ENCODE data around the gene OSBPL10. TPM values are rescaled to one million over a fixed set of nuclear protein-coding genes. Genes with fewer than 3 reads are reported as not detected.

Gene OSBPL10
- total RNA-seq, 1 donor from 2014 or later: 52.7 TPM

DNA sequence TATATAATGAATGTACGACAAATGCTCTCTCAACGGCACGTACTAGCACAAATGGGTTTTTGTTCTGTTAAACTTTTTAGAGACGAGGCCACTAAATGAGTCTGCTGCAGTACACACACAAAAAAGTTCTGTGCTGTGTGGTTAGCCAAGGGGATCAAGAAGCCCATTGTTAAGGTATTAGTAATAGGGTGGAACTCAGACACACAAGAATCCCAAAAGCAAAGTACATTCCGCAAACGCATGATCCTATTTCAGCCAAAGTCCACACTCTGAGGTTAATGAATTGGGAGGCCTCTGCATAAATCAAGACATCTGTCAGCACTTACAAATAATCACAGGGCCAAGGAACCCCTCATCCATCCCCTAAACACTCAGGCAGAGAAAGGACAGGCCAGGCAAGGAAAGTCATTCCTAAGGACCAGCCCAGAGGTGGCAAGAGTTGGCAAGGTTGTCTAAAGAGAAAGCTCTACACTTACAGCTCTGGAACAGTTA lies 12.1 kb downstream of the OSBPL10 start:
- H3K27me3 ChIP-seq (ENCODE audit: insufficient read depth, low read length): no peaks in the 10 kb centered on the region
- no peak overlapping the region for H2AFZ ChIP-seq (ENCODE audit: low read depth, low read length)
- no peak for TF ChIP-seq CTCF (IDR thresholded peaks at IDR 0.05; ENCODE audit: insufficient read depth, low read depth, low read length)
- no peak for TF ChIP-seq EZH2 (IDR thresholded peaks at IDR 0.05; ENCODE audit: insufficient read depth, low read length)
- peak overlapping the region; percentile 78 for H3K4me2 ChIP-seq (ENCODE audit: low read length)
- Mint-ChIP-seq H3K27ac (ENCODE audit: unreplicated experiment) (peak overlapping the region; percentile 96), H3K27me3 (ENCODE audit: low read depth, unreplicated experiment) (no peaks in the 10 kb centered on the region), H3K36me3 (ENCODE audit: low read depth, unreplicated experiment) (no peaks in the 10 kb centered on the region), H3K4me1 (ENCODE audit: low read depth, unreplicated experiment) (peaks cover 59% of the 10 kb centered on the region), H3K4me3 (ENCODE audit: unreplicated experiment) (peak overlapping the region; percentile 58), H3K9me3 (ENCODE audit: unreplicated experiment) (no peaks in the 10 kb centered on the region)
- peak overlapping the region; percentile 74 for H3K9ac ChIP-seq (ENCODE audit: low read length)
- peak overlapping the region; percentile 20 for H3K4me3 ChIP-seq (ENCODE audit: insufficient read depth, low read depth, low read length)
- FAIRE-seq (peak; percentile 97), DNase-seq (ENCODE audit: low read depth) (peak; percentile 100)
- peaks cover 37% of the 10 kb centered on the region for H3K79me2 ChIP-seq (ENCODE audit: insufficient read depth, low read length)
- H3K36me3 ChIP-seq (ENCODE audit: insufficient read depth, low read length): no peaks in the 10 kb centered on the region
- H3K27ac ChIP-seq (ENCODE audit: low read depth, low read length): peak overlapping the region; percentile 89
- H3K4me1 ChIP-seq (ENCODE audit: insufficient read depth, low read length): peaks cover 33% of the 10 kb centered on the region
- no peaks in the 10 kb centered on the region for H3K9me3 ChIP-seq (ENCODE audit: insufficient read depth, low read depth, low read length)
- no peaks in the 10 kb centered on the region for H4K20me1 ChIP-seq (ENCODE audit: insufficient read depth, low read length)

DNA sequence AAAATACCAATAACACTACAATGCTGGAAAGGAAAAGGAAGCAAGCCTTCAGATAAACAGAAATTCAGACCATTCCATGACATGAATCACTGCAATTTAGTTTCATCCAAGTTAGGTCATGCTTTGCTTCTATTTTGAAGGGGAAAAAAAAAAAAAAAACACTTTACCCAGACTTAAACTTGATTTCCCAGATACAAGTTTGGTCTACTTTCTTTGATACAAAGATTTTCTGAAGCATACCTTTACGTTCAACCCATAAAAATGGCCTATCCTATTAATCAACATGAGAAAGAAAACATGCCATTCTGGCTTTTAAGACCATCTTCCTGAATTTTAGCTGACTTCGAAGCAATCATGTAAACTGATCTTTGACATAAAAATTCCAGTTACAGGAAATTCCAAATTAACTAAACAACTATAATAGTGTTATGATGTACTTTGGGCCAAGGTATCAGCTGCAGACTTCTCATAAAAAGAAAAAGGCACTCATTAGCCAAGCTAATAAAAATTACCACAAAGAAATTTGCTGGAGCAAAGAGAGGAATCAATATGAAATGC lies 12.6 kb downstream of the OSBPL10 start:
- TF ChIP-seq EZH2 (IDR thresholded peaks at IDR 0.05; ENCODE audit: insufficient read depth, low read length): no peak
- TF ChIP-seq CTCF (IDR thresholded peaks at IDR 0.05; ENCODE audit: insufficient read depth, low read depth, low read length): no peak
- DNase-seq (ENCODE audit: low read depth) (peak; percentile 81), FAIRE-seq (peak; percentile 77)
- Histone ChIP-seq H3K4me3 (ENCODE audit: insufficient read depth, low read depth, low read length) (peak overlapping the region; percentile 20), H3K27me3 (ENCODE audit: insufficient read depth, low read length) (no peaks in the 10 kb centered on the region), H3K36me3 (ENCODE audit: insufficient read depth, low read length) (no peaks in the 10 kb centered on the region), H3K27ac (ENCODE audit: low read depth, low read length) (peak overlapping the region; percentile 89), H2AFZ (ENCODE audit: low read depth, low read length) (no peak overlapping the region), H3K9me3 (ENCODE audit: insufficient read depth, low read depth, low read length) (no peaks in the 10 kb centered on the region), H4K20me1 (ENCODE audit: insufficient read depth, low read length) (no peaks in the 10 kb centered on the region), H3K79me2 (ENCODE audit: insufficient read depth, low read length) (peaks cover 37% of the 10 kb centered on the region), H3K9ac (ENCODE audit: low read length) (peak overlapping the region; percentile 74), H3K4me2 (ENCODE audit: low read length) (peak overlapping the region; percentile 78), H3K4me1 (ENCODE audit: insufficient read depth, low read length) (peaks cover 33% of the 10 kb centered on the region)
- Mint-ChIP-seq H3K36me3 (ENCODE audit: low read depth, unreplicated experiment) (no peaks in the 10 kb centered on the region), H3K27ac (ENCODE audit: unreplicated experiment) (peak overlapping the region; percentile 96), H3K4me1 (ENCODE audit: low read depth, unreplicated experiment) (peaks cover 57% of the 10 kb centered on the region), H3K9me3 (ENCODE audit: unreplicated experiment) (no peaks in the 10 kb centered on the region), H3K27me3 (ENCODE audit: low read depth, unreplicated experiment) (no peaks in the 10 kb centered on the region), H3K4me3 (ENCODE audit: unreplicated experiment) (peak overlapping the region; percentile 58)

DNA sequence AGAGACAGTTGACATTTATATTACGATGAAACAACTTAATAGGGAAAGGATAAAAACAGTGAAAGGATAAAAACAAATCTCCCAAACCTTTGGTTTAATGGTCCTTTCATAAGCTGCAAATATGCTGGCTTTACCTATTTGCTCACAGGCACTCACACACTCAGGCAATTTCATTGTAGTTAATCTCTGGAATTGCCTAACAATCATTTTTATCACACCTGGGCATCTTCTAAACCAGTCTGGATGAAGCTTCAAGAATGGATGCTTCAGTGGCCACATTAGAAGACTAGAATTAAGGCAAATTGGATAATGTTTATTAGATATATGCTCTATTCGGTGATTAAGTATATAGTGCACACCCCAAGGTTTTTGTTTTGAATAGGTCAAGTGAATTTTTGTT lies 13.5 kb downstream of the OSBPL10 start:
- Mint-ChIP-seq H3K4me1 (ENCODE audit: low read depth, unreplicated experiment) (peaks cover 50% of the 10 kb centered on the region), H3K27me3 (ENCODE audit: low read depth, unreplicated experiment) (no peaks in the 10 kb centered on the region)
- peaks cover 29% of the 10 kb centered on the region for H3K79me2 ChIP-seq (ENCODE audit: insufficient read depth, low read length)

More for the DNA sequence above, 13.5 kb downstream of the OSBPL10 start:
- H3K9me3 Mint-ChIP-seq (ENCODE audit: unreplicated experiment): no peaks in the 10 kb centered on the region
- Histone ChIP-seq H2AFZ (ENCODE audit: low read depth, low read length) (no peak overlapping the region), H3K27me3 (ENCODE audit: insufficient read depth, low read length) (no peaks in the 10 kb centered on the region), H3K4me3 (ENCODE audit: insufficient read depth, low read depth, low read length) (no peak overlapping the region), H3K9me3 (ENCODE audit: insufficient read depth, low read depth, low read length) (no peaks in the 10 kb centered on the region), H3K4me2 (ENCODE audit: low read length) (peak overlapping the region; percentile 14), H4K20me1 (ENCODE audit: insufficient read depth, low read length) (no peaks in the 10 kb centered on the region), H3K36me3 (ENCODE audit: insufficient read depth, low read length) (no peaks in the 10 kb centered on the region), H3K9ac (ENCODE audit: low read length) (no peak overlapping the region), H3K27ac (ENCODE audit: low read depth, low read length) (peak overlapping the region; percentile 89), H3K4me1 (ENCODE audit: insufficient read depth, low read length) (peaks cover 33% of the 10 kb centered on the region)
- no peaks in the 10 kb centered on the region for H3K36me3 Mint-ChIP-seq (ENCODE audit: low read depth, unreplicated experiment)
- no peak overlapping the region for H3K4me3 Mint-ChIP-seq (ENCODE audit: unreplicated experiment)
- TF ChIP-seq CTCF (IDR thresholded peaks at IDR 0.05; ENCODE audit: insufficient read depth, low read depth, low read length) (no peak), EZH2 (IDR thresholded peaks at IDR 0.05; ENCODE audit: insufficient read depth, low read length) (no peak)
- peak overlapping the region; percentile 96 for H3K27ac Mint-ChIP-seq (ENCODE audit: unreplicated experiment)
- DNase-seq (ENCODE audit: low read depth) (no peak), FAIRE-seq (no peak)

All from astrocyte (in vitro differentiated cells and primary cell).